GM18867 (cell line): ENCODE data around the gene MKNK2.

Experiments used
- ATAC-seq: cut with Tn5 transposase; IDR thresholded peaks from one replicate; pipeline ENCODE4 v1.9.1; 2021; ENCODE audit warnings: mild to moderate bottlenecking, moderate library complexity; ENCODE audit not compliant: unreplicated experiment

The MKNK2 gene

DNA sequence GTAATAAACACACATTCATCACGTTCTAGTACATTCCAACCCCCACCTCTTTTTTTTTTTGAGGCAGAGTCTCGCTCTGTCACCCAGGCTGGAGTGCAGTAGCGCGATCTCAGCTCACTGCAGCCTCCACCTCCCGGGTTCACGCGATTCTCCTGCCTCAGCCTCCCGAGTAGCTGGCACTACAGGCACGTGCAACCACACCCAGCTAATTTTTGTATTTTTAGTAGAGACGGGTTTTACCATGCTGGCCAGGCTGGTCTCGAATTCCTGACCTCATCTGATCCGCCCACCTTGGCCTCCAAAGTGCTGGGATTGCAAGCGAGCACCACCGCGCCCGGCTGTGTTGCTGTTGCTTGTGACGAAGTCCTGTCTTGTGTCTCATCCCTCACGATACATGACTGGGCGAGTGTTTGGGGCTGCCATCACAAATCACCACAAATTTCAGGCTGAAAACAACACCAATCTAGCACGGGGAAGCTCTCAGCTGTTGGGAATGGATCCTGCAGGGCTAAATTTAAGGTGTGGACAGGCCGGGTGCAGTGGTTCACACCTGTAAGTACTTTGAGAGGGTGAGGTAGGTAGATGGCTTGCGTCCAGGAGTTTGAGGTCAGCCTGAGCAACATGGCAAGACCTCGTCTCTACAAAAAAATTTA, 29.4 kb upstream of the MKNK2 start:
- ATAC-seq, result no peak

DNA sequence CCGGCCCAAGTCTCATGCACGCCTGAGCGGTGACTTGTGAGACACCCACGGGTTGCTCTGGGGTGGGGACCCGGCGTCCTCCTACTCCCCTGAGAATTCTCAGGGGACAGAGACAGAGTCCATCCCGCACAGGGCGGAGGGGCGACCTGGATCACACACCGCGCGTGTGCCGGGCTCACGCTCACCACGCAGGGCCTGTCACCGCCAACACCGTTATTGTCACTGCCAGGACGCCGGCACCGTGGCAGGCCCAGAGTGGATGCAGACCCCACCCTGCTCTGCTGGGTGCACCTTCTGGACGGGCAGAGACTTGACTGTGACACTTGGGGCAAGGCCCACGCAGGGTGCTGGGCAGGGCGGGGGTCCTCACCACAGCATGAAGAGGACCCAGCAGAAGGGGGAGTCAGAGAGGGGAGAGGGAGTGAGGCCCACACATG, 28.8 kb upstream of the MKNK2 start:
- no peak for ATAC-seq

DNA sequence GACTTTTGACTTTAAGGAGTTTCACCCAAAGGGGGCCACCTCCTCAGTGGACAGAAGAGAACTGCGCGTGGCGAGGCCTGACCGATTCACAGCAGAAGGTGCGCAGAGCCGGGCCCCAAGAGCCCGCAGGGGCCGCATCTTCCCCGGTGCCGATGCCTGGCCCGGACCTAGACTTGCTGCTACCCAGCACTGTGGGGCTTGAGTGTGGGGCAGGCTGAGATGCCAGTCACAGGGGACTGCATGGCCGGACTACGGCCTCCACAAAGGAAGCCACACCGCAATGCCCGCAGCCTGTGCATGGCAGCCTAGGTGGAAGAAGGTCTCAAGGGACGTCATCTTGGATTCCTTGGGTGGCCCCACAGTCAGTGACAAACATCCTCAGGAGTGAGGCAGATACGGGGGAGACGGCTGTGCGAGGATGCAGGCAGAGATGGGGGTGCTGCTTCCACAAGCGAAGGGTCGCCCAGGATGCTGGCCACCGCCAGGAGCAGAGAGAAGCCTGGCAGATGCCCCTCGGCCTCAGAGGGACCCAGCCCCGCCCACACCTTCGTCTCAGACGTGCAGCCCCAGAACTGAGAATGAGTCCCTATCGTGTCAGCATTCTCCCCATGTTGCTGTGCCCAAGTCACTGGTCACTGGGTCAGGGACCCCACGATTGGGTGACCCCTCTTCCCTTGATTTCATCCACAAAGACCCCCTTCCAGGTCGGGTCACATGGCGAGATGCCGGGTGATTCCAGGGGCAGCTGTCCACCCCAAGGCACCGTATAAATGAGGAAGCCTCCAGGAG, 28.2 kb upstream of the MKNK2 start:
- no peak for ATAC-seq

DNA sequence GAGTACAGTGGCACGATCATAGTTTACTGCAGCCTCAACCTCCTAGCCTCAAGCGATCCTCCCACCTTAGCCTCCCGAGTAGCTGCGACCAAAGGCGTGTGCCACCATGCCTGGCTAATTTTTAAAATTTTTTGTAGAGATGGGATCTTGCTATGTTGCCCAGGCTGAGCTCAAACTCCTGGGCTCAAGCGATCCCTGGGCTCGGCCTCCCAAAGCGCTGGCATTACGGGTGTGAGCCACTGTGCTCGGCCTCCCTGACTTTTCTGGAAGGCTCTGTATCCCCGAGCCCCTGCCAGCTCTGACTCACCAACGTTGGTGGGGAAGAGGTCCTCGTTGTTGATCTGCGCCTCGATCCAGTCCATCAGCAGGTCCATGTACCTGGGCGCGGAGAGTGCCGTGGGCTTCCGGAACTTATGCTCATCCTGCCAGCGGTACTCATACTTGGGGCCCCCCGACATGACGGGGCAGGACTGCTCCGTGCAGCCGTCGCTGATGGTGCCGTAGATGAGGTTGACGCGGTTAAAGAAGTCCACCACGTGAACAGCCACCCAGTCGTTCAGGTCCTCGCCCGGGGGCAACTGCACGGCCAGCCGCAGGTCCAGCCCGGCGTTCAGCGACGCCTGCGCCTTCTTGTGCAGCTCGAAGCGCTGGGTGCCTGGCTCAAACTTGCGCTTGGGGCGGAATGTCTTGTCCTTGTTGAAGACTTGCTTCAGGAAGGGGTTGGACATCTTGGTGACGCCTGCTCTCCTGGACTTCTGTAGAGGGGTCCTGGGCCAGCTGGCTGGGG, 27.0 kb upstream of the MKNK2 start:
- no peak for ATAC-seq

DNA sequence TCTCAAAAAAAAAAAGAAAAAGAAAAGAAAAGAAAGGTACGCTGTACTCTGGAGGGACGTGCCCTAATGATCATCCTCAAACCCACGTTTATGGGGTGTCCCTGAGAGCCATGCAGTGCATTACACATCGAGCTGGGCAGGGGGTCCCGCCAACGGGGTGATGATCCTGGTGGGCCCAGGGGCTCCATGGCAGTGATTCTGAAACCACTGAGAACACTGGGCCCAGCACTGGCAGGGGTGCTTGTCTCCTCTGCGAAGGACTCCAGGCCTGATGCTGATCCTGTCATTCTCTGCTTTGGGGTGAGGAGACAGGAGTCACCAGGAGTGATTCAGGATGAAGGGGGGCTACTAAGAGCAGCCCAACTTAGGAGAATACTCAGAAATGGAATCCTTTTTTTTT, 26.4 kb upstream of the MKNK2 start:
- ATAC-seq, result no peak

DNA sequence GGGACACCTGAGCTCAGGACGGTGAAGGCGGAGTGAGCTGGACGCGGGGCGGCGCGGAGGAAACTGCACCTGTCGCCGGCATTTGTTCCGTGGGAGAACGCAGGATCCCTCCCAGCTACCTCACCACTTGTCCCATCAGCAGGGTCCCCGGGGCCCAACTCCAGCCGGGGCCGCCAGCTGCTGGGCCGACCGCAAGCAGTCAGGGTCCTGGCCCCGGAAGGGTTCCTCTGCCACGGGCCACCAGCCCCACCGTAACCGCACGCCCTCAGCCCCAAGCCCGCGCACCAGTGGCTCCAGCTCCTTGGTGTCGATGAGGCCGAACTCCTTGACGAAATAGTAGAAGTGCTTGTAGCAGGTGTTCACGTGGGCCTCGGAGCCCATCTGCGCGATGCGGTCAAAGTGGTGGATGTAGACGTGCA, 25.5 kb upstream of the MKNK2 start:
- ATAC-seq, result no peak

DNA sequence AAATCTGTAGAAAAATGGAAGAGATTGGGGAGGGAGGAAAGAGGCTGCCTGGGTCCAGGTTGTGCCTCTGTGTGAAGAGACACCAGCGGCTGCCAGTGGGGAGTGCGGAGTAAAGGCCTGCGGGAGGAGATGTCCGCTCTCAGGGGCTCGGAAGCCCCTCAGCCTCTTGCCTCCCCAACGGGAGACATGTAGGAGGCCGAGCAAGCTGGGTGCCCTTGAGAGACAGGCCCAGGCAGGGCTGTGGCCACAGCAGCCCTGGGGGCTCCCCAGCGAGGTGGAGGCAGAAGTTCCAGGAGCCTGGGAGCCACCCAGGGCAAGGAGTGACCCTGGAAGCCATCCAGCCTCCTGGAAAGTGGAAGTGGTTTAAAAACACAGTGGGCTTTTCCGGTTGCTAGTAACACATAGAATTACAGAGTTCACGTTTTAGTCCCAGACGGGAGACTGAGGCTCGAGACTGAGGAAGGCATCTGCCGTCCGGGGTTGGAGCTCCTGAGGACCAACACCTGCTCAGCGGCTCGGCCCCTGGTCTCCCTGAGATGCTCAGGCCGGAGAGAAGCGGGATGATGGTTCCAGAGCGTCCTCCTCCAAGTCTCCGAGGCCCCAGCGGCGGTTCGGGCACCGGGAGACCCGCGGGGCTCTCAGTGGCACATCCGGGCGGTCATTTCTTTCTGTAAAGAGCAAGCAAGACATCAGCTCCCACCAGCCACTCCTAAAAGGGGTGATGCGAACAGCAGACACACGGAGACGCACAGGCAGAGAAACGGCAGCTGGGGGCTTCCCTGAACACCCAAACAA, 21.9 kb upstream of the MKNK2 start:
- ATAC-seq, result no peak

DNA sequence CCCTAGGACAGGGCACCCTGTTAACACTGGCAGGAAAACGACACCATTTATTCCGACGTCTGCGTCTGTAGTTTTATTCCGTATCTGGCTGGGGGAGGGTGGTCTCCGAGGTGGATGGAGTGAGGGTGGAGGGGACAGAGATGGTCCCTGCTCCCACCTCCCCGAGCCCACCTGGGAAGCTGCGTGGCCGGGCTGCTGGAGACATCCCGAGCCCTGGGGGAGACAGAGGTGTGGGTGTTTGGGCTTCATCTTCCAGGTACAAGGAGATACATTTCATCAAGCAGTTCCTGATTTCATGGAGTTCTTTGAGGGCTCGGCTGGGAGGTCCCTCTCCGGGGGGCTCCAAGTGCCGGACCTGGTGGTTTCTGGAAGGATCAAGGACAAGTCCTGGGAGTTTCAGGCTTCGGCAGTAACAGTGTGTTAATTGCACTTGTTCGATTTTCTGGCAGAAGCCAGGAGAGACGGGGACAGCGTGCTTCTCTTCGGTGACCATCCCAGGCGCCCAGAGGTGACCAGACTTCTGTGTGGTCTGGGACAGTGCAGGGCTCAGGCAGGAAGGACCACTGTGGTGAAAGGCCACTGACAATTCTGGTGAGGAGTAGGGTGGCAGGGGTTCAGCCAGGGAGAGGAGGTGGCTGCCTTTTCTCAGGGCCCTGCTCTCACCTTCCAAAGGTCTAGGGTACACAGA, 20.1 kb upstream of the MKNK2 start:
- ATAC-seq, result no peak

DNA sequence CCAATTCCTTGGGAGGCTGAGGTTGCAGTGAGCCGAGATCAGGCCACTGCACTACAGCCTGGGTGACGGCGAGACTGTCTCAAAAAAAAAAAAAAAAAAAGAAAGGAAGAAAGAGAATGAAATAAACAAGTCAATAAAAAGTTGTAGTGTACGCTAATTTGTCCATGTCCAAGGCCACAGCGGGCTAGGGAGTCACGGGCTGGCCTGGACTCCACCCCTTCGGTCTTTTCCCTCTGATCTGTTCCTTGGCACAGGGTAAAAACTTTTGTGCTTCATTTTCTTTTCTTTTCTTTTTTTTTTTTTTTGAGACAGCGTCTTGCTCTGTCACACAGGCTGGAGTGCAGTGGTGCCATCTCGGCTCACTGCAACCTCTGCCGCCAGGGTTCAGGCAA, 19.4 kb upstream of the MKNK2 start:
- ATAC-seq, result no peak

DNA sequence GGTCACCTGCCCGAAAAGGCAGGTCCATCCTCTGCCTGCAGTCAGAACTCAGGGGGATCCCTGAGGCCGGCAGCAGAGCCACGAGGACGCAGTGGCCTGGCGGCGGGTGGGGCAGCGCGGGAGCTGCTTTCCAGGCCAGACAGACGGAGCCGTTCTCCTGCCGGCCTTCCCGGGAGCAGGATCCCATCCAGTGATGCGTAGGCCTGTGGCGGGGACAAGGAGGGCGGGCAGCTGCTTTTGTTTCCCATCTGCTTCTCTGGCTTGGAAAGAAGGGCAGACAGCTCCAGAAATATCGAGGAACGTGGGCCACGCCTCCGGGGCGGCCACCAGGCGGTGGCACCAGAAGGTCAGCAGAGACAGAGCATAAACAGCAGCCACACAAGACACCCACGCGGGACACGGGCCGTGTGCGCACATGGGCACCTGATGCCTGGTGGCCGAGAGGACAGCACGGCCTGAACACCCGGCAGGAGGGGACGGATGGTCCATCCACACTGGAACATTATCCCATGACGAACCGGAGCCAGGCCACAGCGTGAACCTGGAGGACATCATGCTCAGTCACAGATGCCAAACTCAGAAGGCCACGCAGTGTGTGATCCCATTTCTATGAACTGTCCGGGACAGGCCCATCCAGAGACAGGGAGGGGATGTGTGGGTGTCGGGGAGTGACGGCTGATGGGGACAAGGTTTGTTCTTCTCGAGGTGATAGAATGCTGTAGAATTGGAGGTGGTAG, 13.9 kb upstream of the MKNK2 start:
- ATAC-seq, result no peak

DNA sequence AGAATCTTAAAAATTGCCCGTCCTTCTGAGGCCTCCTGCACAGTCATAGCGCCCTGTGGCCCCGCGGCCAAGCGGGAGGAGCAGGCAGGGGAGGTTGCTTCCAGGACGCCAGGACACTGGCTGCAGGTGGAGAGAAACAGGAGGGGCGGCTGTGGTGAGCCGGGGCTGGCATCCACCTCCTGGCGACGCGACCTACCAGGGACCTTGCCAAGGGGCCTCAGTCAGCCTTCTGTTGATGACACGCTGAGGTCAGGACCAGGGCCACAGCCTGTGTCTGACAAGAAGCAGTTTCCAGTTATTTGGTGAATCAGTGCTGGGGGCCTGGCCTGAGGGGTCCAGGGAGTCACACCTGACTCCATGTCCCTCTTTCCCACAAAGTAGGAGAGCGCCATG, 13.3 kb upstream of the MKNK2 start:
- no peak for ATAC-seq

DNA sequence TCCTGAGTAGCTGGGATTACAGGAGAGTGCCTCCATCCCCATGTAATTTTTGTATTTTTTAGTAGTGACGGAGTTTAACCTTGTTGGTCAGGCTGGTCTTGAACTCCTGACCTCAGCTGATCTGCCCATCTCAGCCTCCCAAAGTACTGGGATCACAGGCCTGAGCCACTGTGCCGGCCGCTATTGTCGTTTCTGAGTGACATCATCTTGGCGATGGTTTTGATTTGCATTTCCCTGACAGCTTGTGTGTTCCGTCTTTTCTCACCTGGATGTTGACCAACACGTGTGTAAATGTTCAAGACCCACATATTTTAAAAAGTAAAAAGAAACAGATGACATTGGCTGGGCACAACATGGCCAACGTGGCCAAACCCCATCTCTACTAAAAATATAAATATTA, 12.8 kb upstream of the MKNK2 start:
- no peak for ATAC-seq

DNA sequence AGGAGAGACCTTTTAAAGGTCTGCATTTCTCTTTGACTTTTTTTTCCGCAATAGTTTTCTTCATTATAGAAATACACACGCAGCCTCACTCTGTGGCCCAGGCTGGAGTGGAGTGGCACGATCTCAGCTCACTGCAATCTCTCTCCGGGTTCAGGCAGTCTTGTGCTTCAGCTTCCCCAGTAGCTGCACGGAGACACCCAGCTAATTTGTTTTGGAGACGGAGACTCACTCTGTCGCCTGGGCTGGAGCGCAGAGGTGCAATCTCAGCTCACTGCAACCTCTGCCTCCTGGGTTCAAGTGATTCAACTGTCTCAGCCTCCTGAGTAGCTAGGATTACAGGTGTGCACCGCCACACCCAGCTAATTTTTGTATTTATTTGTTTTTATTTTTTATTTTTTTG, 11.7 kb upstream of the MKNK2 start:
- ATAC-seq, result no peak

DNA sequence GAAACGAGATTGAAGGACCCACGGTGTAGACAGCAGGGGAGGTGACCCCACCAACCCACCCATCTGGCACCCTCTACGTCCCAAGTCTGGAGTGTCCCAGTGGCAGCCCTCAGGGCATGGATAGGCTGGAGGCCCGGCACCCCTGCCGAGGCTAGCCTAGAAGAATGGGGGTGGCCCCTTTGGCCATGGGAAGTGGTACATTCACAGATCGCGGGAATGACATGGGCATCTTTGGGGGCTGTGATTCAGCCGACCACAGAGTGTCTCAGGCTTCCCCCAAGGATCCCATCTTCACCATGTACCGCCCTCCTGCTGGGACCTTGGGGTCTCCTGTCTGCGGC, 11.3 kb upstream of the MKNK2 start:
- ATAC-seq, result no peak

DNA sequence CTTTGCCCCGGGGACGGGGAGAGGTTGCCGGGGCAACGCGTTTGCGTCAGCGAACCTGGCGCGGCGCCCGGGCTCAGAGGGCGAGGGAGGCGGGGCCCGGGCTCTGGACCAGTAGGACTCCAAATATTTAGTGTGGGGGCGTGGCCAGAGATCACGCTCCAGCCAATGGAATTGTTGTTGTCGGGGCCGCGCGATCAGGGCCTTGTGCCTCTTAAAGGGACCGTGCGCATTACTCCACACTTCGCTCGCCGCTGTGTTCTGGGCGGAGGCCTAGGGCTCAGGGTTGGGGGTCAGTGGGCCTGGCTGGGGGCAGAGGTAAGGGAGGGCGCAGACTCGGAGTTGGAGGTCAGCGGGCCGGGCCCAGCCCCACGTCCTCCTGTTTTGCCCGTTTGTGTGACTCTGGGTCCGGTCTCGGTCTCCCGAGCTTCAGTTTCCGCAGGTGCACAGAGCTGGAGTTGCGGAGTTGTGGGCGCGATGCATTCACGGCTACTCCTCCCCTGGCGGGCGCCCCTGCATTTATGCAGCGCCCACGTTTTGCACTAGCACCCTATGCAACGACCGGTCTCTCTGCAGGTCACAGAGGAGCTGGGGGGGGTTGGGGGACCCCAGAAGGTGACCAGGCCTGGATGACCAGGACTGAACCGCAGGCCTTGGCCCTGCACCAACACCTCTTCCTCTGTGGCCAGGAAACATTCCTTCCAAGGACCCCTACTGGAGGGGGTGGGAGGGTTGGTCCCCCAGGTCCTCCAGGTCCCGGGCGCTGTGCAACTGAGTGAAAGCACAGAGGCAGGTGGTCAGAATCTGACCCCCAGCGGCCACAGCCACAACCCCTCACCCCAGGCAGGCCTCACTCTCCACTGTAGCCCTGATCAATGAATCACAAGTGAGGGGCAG, 10.7 kb upstream of the MKNK2 start:
- peak; percentile 71 for ATAC-seq

DNA sequence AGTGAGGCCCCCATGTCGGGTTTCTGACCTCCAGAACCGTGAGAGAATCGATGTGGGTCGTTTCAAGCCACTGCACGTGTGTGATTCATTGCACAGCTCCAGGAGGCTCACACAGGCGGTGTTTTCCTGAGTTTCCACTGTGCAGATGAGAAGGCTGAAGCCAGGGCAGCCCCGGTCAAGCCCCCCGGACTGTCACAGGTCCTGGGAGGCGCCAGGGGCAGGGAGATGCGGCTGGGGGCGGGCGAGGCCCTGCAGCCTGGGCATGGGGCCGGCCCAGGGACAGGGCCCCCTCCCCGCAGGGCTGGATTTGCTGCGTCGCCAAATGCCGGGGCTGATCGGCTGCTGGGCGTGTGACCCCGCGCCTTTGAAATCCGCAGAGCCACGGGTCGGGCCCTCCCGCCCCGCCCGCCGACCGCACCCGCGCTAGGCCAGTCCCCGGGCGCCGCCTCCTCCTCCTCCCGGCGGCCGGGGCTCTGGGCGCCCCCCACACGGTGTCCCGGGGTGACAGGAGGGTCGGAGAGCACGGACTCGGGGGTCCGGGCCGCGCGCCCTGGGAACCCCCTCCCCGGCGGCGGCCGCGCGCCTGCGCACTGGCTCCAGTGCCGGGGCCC, 9.9 kb upstream of the MKNK2 start:
- ATAC-seq, result peak; percentile 29

DNA sequence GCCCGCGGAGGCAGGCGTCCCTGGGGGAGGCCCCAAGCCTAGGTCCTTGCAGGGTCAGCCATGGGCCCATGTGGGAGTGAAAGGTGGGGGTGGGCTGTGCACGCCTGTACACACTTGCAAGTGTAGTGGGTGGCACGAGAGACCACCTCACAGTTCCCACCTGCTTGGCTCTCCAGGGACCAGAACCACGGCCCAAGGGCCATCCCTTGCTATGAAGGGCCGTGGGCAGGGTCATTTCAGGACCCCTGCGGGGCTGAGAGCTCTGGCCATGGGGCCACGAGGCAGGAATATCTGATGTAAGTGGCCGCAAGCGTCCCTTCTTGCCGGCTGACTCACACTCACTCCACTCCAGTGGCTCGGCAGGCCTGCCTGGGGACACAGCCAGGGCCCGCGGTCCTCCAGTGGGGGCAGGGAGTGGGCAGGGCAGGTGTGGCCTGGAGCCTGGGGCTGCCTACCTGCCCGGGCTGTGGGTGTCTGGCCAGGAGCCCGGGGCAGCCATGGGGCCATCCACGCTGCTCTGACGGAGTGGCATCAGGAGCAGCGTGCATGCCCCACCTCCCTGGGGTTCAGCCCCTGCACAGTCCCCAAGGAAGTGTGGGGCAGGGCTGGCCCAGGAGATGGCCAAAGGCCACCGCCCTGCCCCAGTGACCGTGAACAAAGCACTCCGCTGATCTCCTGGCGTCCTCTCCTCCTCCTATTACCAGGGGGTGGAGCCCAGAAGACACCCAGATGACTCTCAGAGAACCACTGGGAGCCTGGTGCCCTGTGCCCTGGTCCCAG, 8.6 kb upstream of the MKNK2 start:
- ATAC-seq, result no peak
